DOHH2 (cell line): ENCODE measurements around the gene NDE1.

ENCODE experiments used
- EZH2phosphoT487 ChIP-seq: fragments of 200-600 bp; sonication (generic); IDR thresholded peaks from 2 replicates; pipeline ENCODE4 v1.6.1; 2017; ENCODE audit warnings: borderline replicate concordance, mild to moderate bottlenecking, antibody characterized with exemption, low read length, moderate library complexity, mixed read lengths
- TF ChIP-seq, protein P1 (sequence below): fragments of 200-600 bp; sonication (generic); IDR thresholded peaks from one replicate; pipeline ENCODE4 v1.5.1; 2014; ENCODE audit warnings: antibody characterized with exemption, mild to moderate bottlenecking, low read depth, low read length; ENCODE audit not compliant: poor library complexity, severe bottlenecking

DNA sequence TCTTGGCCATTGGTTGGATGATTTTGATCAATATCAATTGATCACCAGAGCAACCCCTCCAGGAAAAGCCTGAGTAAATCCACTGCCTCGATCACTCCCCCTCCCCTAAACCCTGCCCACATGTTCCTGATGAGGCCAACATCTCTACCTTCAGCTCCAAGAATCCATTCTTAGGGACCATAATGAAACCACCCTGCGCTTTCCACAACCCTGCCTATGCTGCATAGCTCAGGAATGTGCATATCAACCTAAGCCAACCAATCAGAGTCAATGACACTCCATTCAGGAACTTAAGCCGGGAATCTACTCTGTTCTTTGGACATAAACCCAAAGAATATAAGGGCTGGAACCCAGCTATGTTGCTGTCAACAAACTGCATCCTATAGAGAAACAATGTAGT lies 120.5 kb downstream of the NDE1 start:
- TF ChIP-seq, protein P1, sequence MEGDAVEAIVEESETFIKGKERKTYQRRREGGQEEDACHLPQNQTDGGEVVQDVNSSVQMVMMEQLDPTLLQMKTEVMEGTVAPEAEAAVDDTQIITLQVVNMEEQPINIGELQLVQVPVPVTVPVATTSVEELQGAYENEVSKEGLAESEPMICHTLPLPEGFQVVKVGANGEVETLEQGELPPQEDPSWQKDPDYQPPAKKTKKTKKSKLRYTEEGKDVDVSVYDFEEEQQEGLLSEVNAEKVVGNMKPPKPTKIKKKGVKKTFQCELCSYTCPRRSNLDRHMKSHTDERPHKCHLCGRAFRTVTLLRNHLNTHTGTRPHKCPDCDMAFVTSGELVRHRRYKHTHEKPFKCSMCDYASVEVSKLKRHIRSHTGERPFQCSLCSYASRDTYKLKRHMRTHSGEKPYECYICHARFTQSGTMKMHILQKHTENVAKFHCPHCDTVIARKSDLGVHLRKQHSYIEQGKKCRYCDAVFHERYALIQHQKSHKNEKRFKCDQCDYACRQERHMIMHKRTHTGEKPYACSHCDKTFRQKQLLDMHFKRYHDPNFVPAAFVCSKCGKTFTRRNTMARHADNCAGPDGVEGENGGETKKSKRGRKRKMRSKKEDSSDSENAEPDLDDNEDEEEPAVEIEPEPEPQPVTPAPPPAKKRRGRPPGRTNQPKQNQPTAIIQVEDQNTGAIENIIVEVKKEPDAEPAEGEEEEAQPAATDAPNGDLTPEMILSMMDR, result no peak
- no peak for TF ChIP-seq EZH2phosphoT487
